Thoracic aorta (tissue), 2 donors: ENCODE measurements around the gene NPAS3. TPM values are rescaled to one million over a fixed set of nuclear protein-coding genes. Genes with fewer than 3 reads are reported as not detected.

Experiments
- ATAC-seq: fragments of 150-250 bp; one replicate; pipeline ENCODE4 v1.8.0; 2017; ENCODE audit warnings: low read depth; ENCODE audit not compliant: insufficient number of reproducible peaks, low FRiP score
- DNase-seq: peaks from one replicate; pipeline ENCODE4 v3.0.0-alpha.2; 2020; ENCODE audit warnings: low spot score
- H3K27ac ChIP-seq, 2 donors: fragments of 200-600 bp; sonication (generic); 1 replicate in 1 of 2; 2 replicates in 1 of 2; pipeline ENCODE4 v1.5.1; 2016; ENCODE audit warnings: mild to moderate bottlenecking in 2 of 2, moderate library complexity in 2 of 2
- H3K27me3 ChIP-seq: fragments of 200-600 bp; sonication (generic); replicated peaks from 2 replicates; pipeline ENCODE4 v1.6.0; 2016; ENCODE audit warnings: mild to moderate bottlenecking; ENCODE audit not compliant: insufficient read depth
- H3K36me3 ChIP-seq: fragments of 200-600 bp; sonication (generic); one replicate; pipeline ENCODE4 v1.5.1; 2016
- H3K4me1 ChIP-seq, 2 donors: fragments of 200-600 bp; sonication (generic); 1 replicate in 1 of 2; 2 replicates in 1 of 2; pipeline versions ENCODE4 v1.5.1 to v1.6.0; 2016; ENCODE audit warnings: low read depth in 2 of 2, mild to moderate bottlenecking in 1 of 2; ENCODE audit not compliant: control insufficient read depth in 1 of 2
- H3K4me3 ChIP-seq: fragments of 200-600 bp; sonication (generic); 2 replicates; pipeline ENCODE4 v1.5.1; 2016; ENCODE audit warnings: mild to moderate bottlenecking
- H3K9me3 ChIP-seq: fragments of 200-600 bp; sonication (generic); 2 replicates; pipeline ENCODE4 v1.5.1; 2016
- total RNA-seq, 2 donors: library from RNA; depleted of rRNA; stranded (reverse); fragments of >200 nt; gene quantifications; one replicate each; pipeline versions ENCODE4 v1.1.0 to v1.2.3, GENCODE V29; 2016
- TF ChIP-seq, protein P1 (sequence below): fragments of 200-600 bp; sonication (generic); IDR thresholded peaks from one replicate; pipeline ENCODE4 v1.5.1; 2019; ENCODE audit warnings: antibody characterized with exemption

NPAS3 gene
- total RNA-seq, 2 donors from 2014 or later: 1.1 TPM; not detected in 1

DNA sequence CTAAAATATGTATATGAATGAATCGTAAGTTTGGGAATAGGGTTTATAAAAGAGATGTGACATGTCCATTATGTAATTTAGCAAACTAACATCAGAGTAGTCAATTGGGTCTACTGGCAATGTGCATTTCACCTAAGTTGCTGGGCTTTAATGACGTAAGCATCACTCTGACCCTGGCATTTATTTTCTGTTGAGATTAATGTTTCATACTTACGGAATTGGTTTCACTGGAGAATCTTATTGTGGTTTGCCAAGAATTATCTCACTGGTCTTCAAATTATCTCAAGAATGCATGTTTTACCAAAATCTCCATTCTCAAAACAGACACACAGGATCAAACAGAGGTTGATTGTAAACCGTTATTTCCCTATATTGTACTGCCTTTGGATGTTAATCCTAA, 437.1 kb downstream of the NPAS3 start:
- Histone ChIP-seq H3K27me3 (no peaks in the 10 kb centered on the region), H3K9me3 (no peaks in the 10 kb centered on the region), H3K4me3 (no peak overlapping the region), H3K27ac (no peak overlapping the region), H3K4me1 (no peaks in the 10 kb centered on the region), H3K36me3 (no peaks in the 10 kb centered on the region)
- no peak for DNase-seq
- ATAC-seq: no peak
- TF ChIP-seq, protein P1, sequence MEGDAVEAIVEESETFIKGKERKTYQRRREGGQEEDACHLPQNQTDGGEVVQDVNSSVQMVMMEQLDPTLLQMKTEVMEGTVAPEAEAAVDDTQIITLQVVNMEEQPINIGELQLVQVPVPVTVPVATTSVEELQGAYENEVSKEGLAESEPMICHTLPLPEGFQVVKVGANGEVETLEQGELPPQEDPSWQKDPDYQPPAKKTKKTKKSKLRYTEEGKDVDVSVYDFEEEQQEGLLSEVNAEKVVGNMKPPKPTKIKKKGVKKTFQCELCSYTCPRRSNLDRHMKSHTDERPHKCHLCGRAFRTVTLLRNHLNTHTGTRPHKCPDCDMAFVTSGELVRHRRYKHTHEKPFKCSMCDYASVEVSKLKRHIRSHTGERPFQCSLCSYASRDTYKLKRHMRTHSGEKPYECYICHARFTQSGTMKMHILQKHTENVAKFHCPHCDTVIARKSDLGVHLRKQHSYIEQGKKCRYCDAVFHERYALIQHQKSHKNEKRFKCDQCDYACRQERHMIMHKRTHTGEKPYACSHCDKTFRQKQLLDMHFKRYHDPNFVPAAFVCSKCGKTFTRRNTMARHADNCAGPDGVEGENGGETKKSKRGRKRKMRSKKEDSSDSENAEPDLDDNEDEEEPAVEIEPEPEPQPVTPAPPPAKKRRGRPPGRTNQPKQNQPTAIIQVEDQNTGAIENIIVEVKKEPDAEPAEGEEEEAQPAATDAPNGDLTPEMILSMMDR: no peak

DNA sequence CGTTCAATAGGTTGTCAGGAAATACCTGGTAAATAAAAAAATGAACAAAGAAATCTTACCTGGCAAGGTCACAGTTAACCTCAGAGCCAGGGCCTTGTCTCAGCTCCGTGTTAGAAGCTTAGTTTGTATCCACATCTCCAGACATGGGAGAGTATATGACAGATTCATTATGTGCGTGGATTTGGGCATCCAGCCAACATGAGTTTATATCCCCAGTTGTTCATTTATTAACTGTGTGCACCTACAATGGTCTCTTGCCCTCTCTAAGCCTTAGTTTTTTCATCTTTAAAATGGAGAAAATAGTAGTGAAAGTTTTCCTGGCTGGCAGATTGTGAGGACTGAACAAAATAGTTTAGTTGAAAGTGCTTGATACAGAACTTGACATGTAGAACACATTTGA, 437.8 kb downstream of the NPAS3 start:
- DNase-seq (no peak), ATAC-seq (no peak)
- H3K9me3 ChIP-seq: no peaks in the 10 kb centered on the region
- no peaks in the 10 kb centered on the region for H3K36me3 ChIP-seq
- no peak overlapping the region for H3K27ac ChIP-seq
- no peak overlapping the region for H3K4me3 ChIP-seq
- TF ChIP-seq, protein P1: no peak
- no peaks in the 10 kb centered on the region for H3K27me3 ChIP-seq
- H3K4me1 ChIP-seq: no peaks in the 10 kb centered on the region

DNA sequence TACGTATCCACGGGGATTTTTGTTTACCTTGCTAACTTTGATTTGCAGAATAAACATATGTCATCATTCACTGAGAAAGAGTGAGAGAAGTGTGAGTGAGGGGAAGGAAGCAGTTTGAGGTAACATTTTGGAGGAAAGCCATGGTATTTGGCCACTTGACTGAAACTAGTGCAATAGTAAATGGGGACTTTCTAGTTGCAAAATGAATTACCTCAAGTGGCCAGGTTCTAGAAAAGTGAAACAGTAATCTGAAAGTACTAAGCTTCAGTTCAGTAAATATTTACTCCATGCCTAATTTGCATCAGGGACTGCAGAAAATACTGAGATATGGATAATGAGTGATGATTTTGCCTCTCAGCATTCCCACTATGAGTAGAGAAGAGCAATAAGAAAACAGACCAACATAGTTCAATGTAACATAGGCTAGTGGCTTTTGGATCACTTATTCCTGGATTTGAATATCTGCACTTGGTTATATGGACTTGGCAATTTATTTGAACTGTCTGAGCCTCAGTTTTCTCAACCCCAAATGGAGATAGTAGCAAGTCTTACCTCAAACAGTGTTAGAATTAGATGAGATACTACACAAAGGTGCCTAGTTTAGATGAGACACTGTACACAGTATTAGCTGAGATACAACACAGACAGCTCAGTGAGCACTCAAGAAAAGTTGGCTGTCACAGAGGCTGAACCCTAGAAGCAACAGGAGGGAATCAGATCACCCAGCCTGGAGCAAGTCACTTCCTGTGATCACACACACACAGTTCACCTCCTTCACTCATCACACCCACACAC, 439.1 kb downstream of the NPAS3 start:
- TF ChIP-seq, protein P1: no peak

DNA sequence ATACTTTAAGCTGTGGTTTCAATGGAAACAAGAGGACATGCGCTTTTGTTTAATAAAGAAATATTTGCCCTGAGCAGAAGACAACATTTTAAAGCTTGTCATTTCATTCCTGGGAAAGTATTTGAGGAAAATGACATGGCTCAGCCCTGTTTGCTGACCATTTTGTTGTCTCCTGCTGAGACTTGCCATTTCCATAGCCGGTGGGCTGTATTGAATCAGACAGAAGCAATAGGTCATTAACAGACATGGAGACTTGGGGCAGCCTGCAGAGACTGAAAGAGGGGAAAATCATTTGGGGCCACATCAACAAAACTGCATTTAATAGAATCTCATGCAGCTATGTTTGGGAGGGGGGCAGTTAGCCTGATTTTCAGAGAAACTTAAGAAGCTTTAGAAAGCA, 443.0 kb downstream of the NPAS3 start:
- Histone ChIP-seq H3K9me3 (no peaks in the 10 kb centered on the region), H3K27me3 (no peaks in the 10 kb centered on the region), H3K27ac (no peak overlapping the region), H3K36me3 (no peaks in the 10 kb centered on the region), H3K4me1 (no peaks in the 10 kb centered on the region), H3K4me3 (no peak overlapping the region)
- TF ChIP-seq, protein P1: no peak
- ATAC-seq (no peak), DNase-seq (no peak)

More for the DNA sequence above, 439.1 kb downstream of the NPAS3 start:
- DNase-seq (no peak), ATAC-seq (no peak)
- no peaks in the 10 kb centered on the region for H3K9me3 ChIP-seq
- H3K36me3 ChIP-seq: no peaks in the 10 kb centered on the region
- no peak overlapping the region for H3K4me3 ChIP-seq
- H3K4me1 ChIP-seq: no peaks in the 10 kb centered on the region
- H3K27ac ChIP-seq: no peak overlapping the region
- H3K27me3 ChIP-seq: no peaks in the 10 kb centered on the region

DNA sequence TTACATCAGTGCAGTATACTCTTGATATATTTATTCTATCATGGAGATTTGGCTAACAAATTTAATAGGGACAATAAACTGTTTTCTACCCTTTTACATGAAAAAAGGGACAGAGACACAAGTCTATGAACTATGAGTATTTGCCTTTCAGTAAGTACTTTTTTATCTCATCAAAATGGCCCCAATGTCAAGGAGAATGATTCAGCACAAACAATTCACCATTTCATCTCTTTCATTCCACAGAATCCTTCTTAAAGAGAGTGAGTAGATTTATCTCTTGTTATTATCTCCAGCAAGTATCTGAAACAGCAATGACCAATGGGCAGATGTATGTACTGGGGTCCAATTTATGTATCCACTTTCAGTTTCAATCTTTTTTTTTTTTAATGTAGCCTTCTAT, 447.5 kb downstream of the NPAS3 start:
- ATAC-seq (no peak), DNase-seq (no peak)
- H3K27me3 ChIP-seq: no peaks in the 10 kb centered on the region

More for the DNA sequence above, 447.5 kb downstream of the NPAS3 start:
- no peak overlapping the region for H3K4me3 ChIP-seq
- no peaks in the 10 kb centered on the region for H3K36me3 ChIP-seq
- TF ChIP-seq, protein P1: no peak
- no peaks in the 10 kb centered on the region for H3K4me1 ChIP-seq
- H3K9me3 ChIP-seq: no peaks in the 10 kb centered on the region
- H3K27ac ChIP-seq: no peak overlapping the region
